K562 (cell line): ENCODE measurements around the gene ABCC1. TPM values are rescaled to one million over a fixed set of nuclear protein-coding genes. Genes with fewer than 3 reads are reported as not detected.

Experiments
- BACH1 ChIP-seq: fragments of 200-800 bp; sonication (Bioruptor generic); IDR thresholded peaks from 2 replicates; pipeline ENCODE4 v1.6.1; 2016; ENCODE audit warnings: missing genetic modification characterization, missing compliant biosample characterization
- C11orf30 ChIP-seq: fragments of 450-650 bp; IDR thresholded peaks from 2 replicates; pipeline ENCODE4 v1.6.1; 2016; ENCODE audit warnings: low read depth, mild to moderate bottlenecking
- CREB1 ChIP-seq, 2 experiments: sonication (generic) in 1 of 2; formaldehyde crosslinking in 1 of 2; IDR thresholded peaks; 2 replicates each; pipeline versions ENCODE4 v1.6.1 to v1.8.0; 2012 to 2022; ENCODE audit warnings: inconsistent platforms in 1 of 2, mild to moderate bottlenecking in 1 of 2, missing genetic modification reagents in 1 of 2, moderate library complexity in 1 of 2
- DACH1 ChIP-seq: fragments of 450-650 bp; IDR thresholded peaks from 2 replicates; pipeline ENCODE4 v1.6.1; 2018; ENCODE audit not compliant: partially characterized antibody
- ETV6 ChIP-seq, 3 experiments: fragments of 150-350 bp in 1 of 3; sonication (generic) in 1 of 3; formaldehyde crosslinking in 1 of 3; IDR thresholded peaks; 2 replicates each; pipeline versions ENCODE4 v1.6.1 to v1.8.0; 2014 to 2022; ENCODE audit warnings: borderline replicate concordance in 2 of 3, low read depth in 2 of 3, antibody characterized with exemption in 1 of 3, low read length in 1 of 3, mild to moderate bottlenecking in 1 of 3, missing genetic modification reagents in 1 of 3
- MTA2 ChIP-seq: fragments of 450-650 bp; IDR thresholded peaks from 2 replicates; pipeline ENCODE4 v1.6.1; 2016; ENCODE audit warnings: low read depth
- MTA3 ChIP-seq: fragments of 450-650 bp; formaldehyde crosslinking; IDR thresholded peaks from 2 replicates; pipeline ENCODE4 v1.6.1; 2017; ENCODE audit warnings: mild to moderate bottlenecking, borderline replicate concordance
- MYC ChIP-seq, 2 experiments: fragments of 250-450 bp in 1 of 2; sonication (Bioruptor Pico) in 1 of 2; IDR thresholded peaks; 2 replicates each; pipeline versions ENCODE4 v1.5.1 to v1.6.1; 2012 to 2021; ENCODE audit warnings: low read depth in 2 of 2, borderline replicate concordance in 1 of 2, improper control_type of control experiment in 1 of 2, low read length in 1 of 2, mild to moderate bottlenecking in 1 of 2, moderate library complexity in 1 of 2
- ZNF431 ChIP-seq: sonication (generic); formaldehyde crosslinking; IDR thresholded peaks from 2 replicates; pipeline ENCODE4 v1.8.0; 2022; ENCODE audit warnings: mild to moderate bottlenecking, missing genetic modification reagents
- polyA plus RNA-seq, 8 experiments: library from polyadenylated mRNA; depleted of rRNA in 4 of 8; stranded (reverse) in 5 of 8; unstranded in 3 of 8; fragments of >200 nt; fragmentation: Nextera tagmentation in 2 of 8; fragmentation: Illumina TruSeq in 1 of 8; extraction: Ambion mirVana in 2 of 8; extraction: Trizol in 1 of 8; gene quantifications; 2 replicates each; pipeline versions ENCODE4 v1.2.1 to v1.2.3, GENCODE V29; 2011 to 2014; ENCODE audit warnings: inconsistent platforms in 1 of 8, missing spikeins in 1 of 8
- total RNA-seq, 7 experiments: library from RNA; depleted of rRNA in 6 of 7; stranded (reverse); fragments of >200 nt in 6 of 7; fragmentation: Illumina TruSeq in 2 of 7; extraction: Trizol in 2 of 7; gene quantifications; 2 replicates each; pipeline versions ENCODE4 v1.2.1 to v1.2.3, GENCODE V29; 2011 to 2021; ENCODE audit warnings: low replicate concordance in 1 of 7
- TF ChIP-seq, protein P1 (sequence below), 2 experiments: IDR thresholded peaks; 2 replicates each; pipeline ENCODE4 v1.6.1; 2011; ENCODE audit warnings: borderline replicate concordance in 1 of 2, control low read depth in 1 of 2, low read depth in 1 of 2, low read length in 1 of 2, mild to moderate bottlenecking in 1 of 2, mixed read lengths in 1 of 2, moderate library complexity in 1 of 2; ENCODE audit not compliant: insufficient read depth in 1 of 2, insufficient read length in 1 of 2, poor library complexity in 1 of 2, severe bottlenecking in 1 of 2; ENCODE audit errors: extremely low read depth in 1 of 2
- TF ChIP-seq, protein P2 (sequence below): fragments of 250-450 bp; sonication (Bioruptor Pico); IDR thresholded peaks from 2 replicates; pipeline ENCODE4 v1.4.0; 2020
- TF ChIP-seq, protein P3 (sequence below): sonication (generic); formaldehyde crosslinking; IDR thresholded peaks from 2 replicates; pipeline ENCODE4 v1.8.1; 2023; ENCODE audit warnings: missing genetic modification reagents, mild to moderate bottlenecking, borderline replicate concordance

ABCC1 gene
- total and polyA plus RNA-seq, 9 of the 15 experiments (the other 6 are each of a cell fraction or from before 2014, with no cell fraction given): 3.9 to 41.6 (median 10.0) TPM

DNA sequence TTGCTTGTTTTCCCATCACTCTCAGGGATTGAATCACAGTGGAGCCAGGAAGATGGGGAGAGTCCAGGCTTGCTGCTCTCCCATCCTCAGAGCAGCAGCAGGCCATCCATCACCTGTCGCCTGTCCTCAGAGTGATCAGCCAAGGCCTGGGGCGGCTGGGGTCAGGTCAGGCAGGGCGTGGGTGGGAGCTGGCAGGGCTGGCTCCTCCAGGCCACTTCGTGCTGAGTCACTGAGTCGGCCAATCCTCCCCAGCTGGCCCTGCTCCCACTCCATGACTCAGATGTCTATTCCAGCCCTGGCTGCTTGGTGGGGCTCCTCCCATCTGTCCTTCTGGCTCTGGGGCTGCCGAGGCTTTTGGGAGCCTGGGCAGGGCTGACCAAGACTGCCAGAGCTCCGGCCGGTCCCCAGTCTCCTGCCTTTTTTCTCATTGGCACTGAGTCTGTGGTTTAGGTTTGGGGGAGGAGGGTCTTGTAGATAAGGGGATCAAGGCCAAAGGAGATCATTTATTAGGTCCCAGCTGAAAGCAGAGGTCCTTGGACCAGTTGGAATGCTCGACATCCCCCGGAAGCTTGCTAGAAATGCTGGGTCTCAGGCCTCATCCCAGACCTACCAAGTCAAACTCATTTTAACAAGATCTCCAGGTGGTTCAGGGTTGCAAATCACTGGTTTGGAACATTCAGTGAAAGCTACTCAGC is 72.7 kb downstream of the ABCC1 start (continued):
- TF ChIP-seq, protein P1, sequence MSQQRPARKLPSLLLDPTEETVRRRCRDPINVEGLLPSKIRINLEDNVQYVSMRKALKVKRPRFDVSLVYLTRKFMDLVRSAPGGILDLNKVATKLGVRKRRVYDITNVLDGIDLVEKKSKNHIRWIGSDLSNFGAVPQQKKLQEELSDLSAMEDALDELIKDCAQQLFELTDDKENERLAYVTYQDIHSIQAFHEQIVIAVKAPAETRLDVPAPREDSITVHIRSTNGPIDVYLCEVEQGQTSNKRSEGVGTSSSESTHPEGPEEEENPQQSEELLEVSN (IDR thresholded peaks at IDR 0.05; ENCODE audit: borderline replicate concordance in 1 of 2, extremely low read depth in 1 of 2, insufficient read depth in 1 of 2, insufficient read length in 1 of 2, low read depth in 1 of 2, low read length in 1 of 2, poor library complexity in 1 of 2, severe bottlenecking in 1 of 2): peak in 1 of 2 experiments; percentile 14
- TF ChIP-seq BACH1 (tag) (peak; percentile 98), MYC (IDR thresholded peaks at IDR 0.05; ENCODE audit: low read depth, low read length) (0 out of 2 replicates have a peak, but pooled peaks have one; percentile 52), MYC (CRISPR knock-in tag; IDR thresholded peaks at IDR 0.05; ENCODE audit: borderline replicate concordance, low read depth) (no peak), DACH1 (peak; percentile 91), MTA2 (peak; percentile 9; the same call in 1 of the 2 replicates), ZNF431 (CRISPR knock-in tag) (0 out of 2 replicates have a peak, but pooled peaks have one; percentile 8), C11orf30 (peak; percentile 99), CREB1 (IDR thresholded peaks at IDR 0.05) (peak; percentile 44), CREB1 (CRISPR knock-in tag; IDR thresholded peaks at IDR 0.05) (peak; percentile 20; the same call in 1 of the 2 replicates), ETV6 (IDR thresholded peaks at IDR 0.05; ENCODE audit: borderline replicate concordance in 1 of 2, low read depth in 2 of 2, low read length in 1 of 2) (peak in 1 of 2 experiments; percentile 13; a peak in 1 of 4 replicates), ETV6 (CRISPR knock-in tag; IDR thresholded peaks at IDR 0.05; ENCODE audit: borderline replicate concordance) (no peak), MTA3 (peak; percentile 95)
- TF ChIP-seq, protein P2, sequence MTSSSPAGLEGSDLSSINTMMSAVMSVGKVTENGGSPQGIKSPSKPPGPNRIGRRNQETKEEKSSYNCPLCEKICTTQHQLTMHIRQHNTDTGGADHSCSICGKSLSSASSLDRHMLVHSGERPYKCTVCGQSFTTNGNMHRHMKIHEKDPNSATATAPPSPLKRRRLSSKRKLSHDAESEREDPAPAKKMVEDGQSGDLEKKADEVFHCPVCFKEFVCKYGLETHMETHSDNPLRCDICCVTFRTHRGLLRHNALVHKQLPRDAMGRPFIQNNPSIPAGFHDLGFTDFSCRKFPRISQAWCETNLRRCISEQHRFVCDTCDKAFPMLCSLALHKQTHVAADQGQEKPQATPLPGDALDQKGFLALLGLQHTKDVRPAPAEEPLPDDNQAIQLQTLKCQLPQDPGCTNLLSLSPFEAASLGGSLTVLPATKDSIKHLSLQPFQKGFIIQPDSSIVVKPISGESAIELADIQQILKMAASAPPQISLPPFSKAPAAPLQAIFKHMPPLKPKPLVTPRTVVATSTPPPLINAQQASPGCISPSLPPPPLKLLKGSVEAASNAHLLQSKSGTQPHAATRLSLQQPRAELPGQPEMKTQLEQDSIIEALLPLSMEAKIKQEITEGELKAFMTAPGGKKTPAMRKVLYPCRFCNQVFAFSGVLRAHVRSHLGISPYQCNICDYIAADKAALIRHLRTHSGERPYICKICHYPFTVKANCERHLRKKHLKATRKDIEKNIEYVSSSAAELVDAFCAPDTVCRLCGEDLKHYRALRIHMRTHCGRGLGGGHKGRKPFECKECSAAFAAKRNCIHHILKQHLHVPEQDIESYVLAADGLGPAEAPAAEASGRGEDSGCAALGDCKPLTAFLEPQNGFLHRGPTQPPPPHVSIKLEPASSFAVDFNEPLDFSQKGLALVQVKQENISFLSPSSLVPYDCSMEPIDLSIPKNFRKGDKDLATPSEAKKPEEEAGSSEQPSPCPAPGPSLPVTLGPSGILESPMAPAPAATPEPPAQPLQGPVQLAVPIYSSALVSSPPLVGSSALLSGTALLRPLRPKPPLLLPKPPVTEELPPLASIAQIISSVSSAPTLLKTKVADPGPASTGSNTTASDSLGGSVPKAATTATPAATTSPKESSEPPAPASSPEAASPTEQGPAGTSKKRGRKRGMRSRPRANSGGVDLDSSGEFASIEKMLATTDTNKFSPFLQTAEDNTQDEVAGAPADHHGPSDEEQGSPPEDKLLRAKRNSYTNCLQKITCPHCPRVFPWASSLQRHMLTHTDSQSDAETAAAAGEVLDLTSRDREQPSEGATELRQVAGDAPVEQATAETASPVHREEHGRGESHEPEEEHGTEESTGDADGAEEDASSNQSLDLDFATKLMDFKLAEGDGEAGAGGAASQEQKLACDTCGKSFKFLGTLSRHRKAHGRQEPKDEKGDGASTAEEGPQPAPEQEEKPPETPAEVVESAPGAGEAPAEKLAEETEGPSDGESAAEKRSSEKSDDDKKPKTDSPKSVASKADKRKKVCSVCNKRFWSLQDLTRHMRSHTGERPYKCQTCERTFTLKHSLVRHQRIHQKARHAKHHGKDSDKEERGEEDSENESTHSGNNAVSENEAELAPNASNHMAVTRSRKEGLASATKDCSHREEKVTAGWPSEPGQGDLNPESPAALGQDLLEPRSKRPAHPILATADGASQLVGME (CRISPR knock-in tag): peak; percentile 97
- TF ChIP-seq, protein P3, sequence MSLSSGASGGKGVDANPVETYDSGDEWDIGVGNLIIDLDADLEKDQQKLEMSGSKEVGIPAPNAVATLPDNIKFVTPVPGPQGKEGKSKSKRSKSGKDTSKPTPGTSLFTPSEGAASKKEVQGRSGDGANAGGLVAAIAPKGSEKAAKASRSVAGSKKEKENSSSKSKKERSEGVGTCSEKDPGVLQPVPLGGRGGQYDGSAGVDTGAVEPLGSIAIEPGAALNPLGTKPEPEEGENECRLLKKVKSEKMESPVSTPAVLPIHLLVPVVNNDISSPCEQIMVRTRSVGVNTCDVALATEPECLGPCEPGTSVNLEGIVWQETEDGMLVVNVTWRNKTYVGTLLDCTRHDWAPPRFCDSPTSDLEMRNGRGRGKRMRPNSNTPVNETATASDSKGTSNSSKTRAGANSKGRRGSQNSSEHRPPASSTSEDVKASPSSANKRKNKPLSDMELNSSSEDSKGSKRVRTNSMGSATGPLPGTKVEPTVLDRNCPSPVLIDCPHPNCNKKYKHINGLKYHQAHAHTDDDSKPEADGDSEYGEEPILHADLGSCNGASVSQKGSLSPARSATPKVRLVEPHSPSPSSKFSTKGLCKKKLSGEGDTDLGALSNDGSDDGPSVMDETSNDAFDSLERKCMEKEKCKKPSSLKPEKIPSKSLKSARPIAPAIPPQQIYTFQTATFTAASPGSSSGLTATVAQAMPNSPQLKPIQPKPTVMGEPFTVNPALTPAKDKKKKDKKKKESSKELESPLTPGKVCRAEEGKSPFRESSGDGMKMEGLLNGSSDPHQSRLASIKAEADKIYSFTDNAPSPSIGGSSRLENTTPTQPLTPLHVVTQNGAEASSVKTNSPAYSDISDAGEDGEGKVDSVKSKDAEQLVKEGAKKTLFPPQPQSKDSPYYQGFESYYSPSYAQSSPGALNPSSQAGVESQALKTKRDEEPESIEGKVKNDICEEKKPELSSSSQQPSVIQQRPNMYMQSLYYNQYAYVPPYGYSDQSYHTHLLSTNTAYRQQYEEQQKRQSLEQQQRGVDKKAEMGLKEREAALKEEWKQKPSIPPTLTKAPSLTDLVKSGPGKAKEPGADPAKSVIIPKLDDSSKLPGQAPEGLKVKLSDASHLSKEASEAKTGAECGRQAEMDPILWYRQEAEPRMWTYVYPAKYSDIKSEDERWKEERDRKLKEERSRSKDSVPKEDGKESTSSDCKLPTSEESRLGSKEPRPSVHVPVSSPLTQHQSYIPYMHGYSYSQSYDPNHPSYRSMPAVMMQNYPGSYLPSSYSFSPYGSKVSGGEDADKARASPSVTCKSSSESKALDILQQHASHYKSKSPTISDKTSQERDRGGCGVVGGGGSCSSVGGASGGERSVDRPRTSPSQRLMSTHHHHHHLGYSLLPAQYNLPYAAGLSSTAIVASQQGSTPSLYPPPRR (CRISPR knock-in tag): peak; percentile 82; the same call in 1 of the 2 replicates
